ENCODE data around the gene RDM1.

DNA sequence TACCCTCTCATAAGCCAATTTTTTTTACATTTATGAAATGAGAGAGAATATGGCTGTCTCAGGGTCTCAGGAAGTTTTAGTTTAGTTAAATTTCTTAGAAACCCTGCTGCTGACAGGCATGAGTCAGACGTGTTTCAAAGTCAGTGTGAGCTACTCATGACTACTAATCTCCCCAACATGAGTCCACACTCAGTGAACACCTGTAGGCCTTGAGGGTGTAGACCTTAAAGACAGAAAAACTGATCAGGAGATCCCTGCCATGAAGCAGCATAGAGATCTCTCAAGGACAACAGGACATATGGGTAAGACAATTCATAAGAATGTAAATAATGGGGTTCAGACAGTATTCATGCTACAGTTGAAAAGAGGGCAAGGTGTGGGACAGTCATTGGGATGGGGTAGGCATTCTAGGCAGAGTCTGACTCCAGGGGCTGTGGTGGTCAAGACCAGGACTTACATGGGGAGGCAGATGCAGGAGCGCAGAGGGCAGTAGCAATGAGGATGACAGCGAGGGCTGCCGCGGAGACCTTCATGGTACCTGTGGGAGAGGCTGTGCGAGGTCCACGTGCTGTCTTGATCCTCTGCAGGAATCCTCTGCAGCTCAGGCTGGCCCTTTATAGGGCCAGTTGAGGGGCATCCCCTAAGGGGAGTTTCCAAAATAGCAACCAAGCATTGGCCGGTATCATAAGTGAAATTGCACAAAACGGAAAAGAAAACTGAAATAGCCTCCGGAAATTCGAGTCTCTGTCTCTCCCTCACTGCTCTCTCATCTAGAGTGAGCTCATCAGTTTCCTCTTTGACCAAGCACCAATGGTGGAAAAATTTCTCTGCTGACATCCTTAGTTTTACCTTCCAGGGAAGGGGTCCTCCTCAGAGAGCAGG lies 50.6 kb downstream of the RDM1 start, which contains the start of gene CCL5:
- TF ChIP-seq, protein P1, sequence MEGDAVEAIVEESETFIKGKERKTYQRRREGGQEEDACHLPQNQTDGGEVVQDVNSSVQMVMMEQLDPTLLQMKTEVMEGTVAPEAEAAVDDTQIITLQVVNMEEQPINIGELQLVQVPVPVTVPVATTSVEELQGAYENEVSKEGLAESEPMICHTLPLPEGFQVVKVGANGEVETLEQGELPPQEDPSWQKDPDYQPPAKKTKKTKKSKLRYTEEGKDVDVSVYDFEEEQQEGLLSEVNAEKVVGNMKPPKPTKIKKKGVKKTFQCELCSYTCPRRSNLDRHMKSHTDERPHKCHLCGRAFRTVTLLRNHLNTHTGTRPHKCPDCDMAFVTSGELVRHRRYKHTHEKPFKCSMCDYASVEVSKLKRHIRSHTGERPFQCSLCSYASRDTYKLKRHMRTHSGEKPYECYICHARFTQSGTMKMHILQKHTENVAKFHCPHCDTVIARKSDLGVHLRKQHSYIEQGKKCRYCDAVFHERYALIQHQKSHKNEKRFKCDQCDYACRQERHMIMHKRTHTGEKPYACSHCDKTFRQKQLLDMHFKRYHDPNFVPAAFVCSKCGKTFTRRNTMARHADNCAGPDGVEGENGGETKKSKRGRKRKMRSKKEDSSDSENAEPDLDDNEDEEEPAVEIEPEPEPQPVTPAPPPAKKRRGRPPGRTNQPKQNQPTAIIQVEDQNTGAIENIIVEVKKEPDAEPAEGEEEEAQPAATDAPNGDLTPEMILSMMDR (IDR thresholded peaks at IDR 0.05), result no peak
- TF ChIP-seq POLR2A (IDR thresholded peaks at IDR 0.05; ENCODE audit: low read depth) (no peak), POLR2AphosphoS5 (IDR thresholded peaks at IDR 0.05) (no peak)
